ENCODE results near the gene IRF1. TPM values are rescaled to one million over a fixed set of nuclear protein-coding genes. Genes with fewer than 3 reads are reported as not detected.

IRF1 gene
- total RNA-seq, 2 experiments from 2014 or later, result 231 to 239 TPM

- POLR2A ChIA-PET, result interaction anchor here (0.8 to 33.4 kb wide), 14 partner anchors 4 to 262 kb away, joined by 3 to 1155 read pairs (median 38); partner anchors contain the start of gene IRF1
- no peaks in the 10 kb centered on the region for H3K9me3 Mint-ChIP-seq
- peaks cover 39% of the 10 kb centered on the region for H3K36me3 Mint-ChIP-seq (ENCODE audit: low read depth)
- CTCF ChIA-PET, result interaction anchor here (1.0 to 4.5 kb wide), 6 partner anchors 10 to 63 kb away, joined by 4 to 27 read pairs (median 5); no protein-coding TSS in a partner anchor
- no peaks in the 10 kb centered on the region for H3K27me3 Mint-ChIP-seq
- H3K4me3 Mint-ChIP-seq, result no peak overlapping the region
- H3K4me1 Mint-ChIP-seq, result peaks cover 90% of the 10 kb centered on the region
- no peak for DNase-seq
- H3K27ac Mint-ChIP-seq, result peak overlapping the region; percentile 58
Observed at GRCh38 chr5:132476876-132477781, 13.4 kb downstream of the IRF1 start.

- Mint-ChIP-seq H3K27me3 (no peaks in the 10 kb centered on the region), H3K4me1 (peaks cover 92% of the 10 kb centered on the region), H3K4me3 (no peak overlapping the region), H3K36me3 (ENCODE audit: low read depth) (peaks cover 42% of the 10 kb centered on the region), H3K27ac (peak overlapping the region; percentile 58), H3K9me3 (no peaks in the 10 kb centered on the region)
- CTCF ChIA-PET, result interaction anchor here (1.0 to 5.7 kb wide), 2 partner anchors 9 to 50 kb away, joined by 5 to 36 read pairs; no protein-coding TSS in a partner anchor
- no peak for DNase-seq
- POLR2A ChIA-PET, result interaction anchor here (0.8 to 33.4 kb wide), 8 partner anchors 11 to 262 kb away, joined by 3 to 1155 read pairs (median 146); partner anchors contain the start of gene IRF1
Observed at GRCh38 chr5:132475987-132476875, 14.3 kb downstream of the IRF1 start.

GRCh38 chr5:132475497-132475882 is 15.1 kb downstream of the IRF1 start:
- no peak for DNase-seq
- CTCF ChIA-PET, result interaction anchor here (1.1 to 5.7 kb wide), 5 partner anchors 9 to 89 kb away, joined by 3 to 36 read pairs (median 5); partner anchors contain the start of gene IRF1
- H3K4me1 Mint-ChIP-seq, result peaks cover 93% of the 10 kb centered on the region
- no peaks in the 10 kb centered on the region for H3K27me3 Mint-ChIP-seq
- POLR2A ChIA-PET, result interaction anchor here (1.0 to 33.4 kb wide), 6 partner anchors 10 to 62 kb away, joined by 3 to 1155 read pairs (median 380); partner anchors contain the start of gene IRF1
- H3K36me3 Mint-ChIP-seq (ENCODE audit: low read depth), result peaks cover 47% of the 10 kb centered on the region
- no peaks in the 10 kb centered on the region for H3K9me3 Mint-ChIP-seq
- H3K4me3 Mint-ChIP-seq, result no peak overlapping the region
- H3K27ac Mint-ChIP-seq, result peak overlapping the region; percentile 40

- DNase-seq, result no peak
- H3K36me3 Mint-ChIP-seq (ENCODE audit: low read depth), result peaks cover 48% of the 10 kb centered on the region
- ChIA-PET POLR2A (interaction anchor here (1.0 to 33.4 kb wide), 8 partner anchors 10 to 64 kb away, joined by 3 to 1155 read pairs (median 116); partner anchors contain the start of gene IRF1), CTCF (interaction anchor here (1.0 to 5.7 kb wide), 7 partner anchors 9 to 88 kb away, joined by 3 to 36 read pairs (median 5); partner anchors contain the start of gene IRF1)
- no peak overlapping the region for H3K4me3 Mint-ChIP-seq
- peak overlapping the region; percentile 94 for H3K27ac Mint-ChIP-seq
- peaks cover 93% of the 10 kb centered on the region for H3K4me1 Mint-ChIP-seq
- H3K27me3 Mint-ChIP-seq, result no peaks in the 10 kb centered on the region
- H3K9me3 Mint-ChIP-seq, result no peaks in the 10 kb centered on the region
Observed at GRCh38 chr5:132474881-132475496, 15.6 kb downstream of the IRF1 start.

GRCh38 chr5:132474131-132474723 is 16.3 kb downstream of the IRF1 start:
- no peaks in the 10 kb centered on the region for H3K9me3 Mint-ChIP-seq
- no peaks in the 10 kb centered on the region for H3K27me3 Mint-ChIP-seq
- peaks cover 50% of the 10 kb centered on the region for H3K36me3 Mint-ChIP-seq (ENCODE audit: low read depth)
- H3K4me1 Mint-ChIP-seq, result peaks cover 92% of the 10 kb centered on the region
- no peak overlapping the region for H3K4me3 Mint-ChIP-seq
- no peak for DNase-seq
- CTCF ChIA-PET, result interaction anchor here (1.0 to 5.7 kb wide), 10 partner anchors 8 to 88 kb away, joined by 3 to 48 read pairs (median 6); partner anchors contain the start of gene IRF1
- H3K27ac Mint-ChIP-seq, result peak overlapping the region; percentile 94
- POLR2A ChIA-PET, result interaction anchor here (0.9 to 33.4 kb wide), 10 partner anchors 9 to 63 kb away, joined by 3 to 1155 read pairs (median 20); partner anchors contain the start of gene IRF1

GRCh38 chr5:132473668-132474067 is 16.9 kb downstream of the IRF1 start:
- CTCF ChIA-PET, result interaction anchor here (1.0 to 5.7 kb wide), 8 partner anchors 9 to 86 kb away, joined by 5 to 48 read pairs (median 12); partner anchors contain the start of gene IRF1
- H3K36me3 Mint-ChIP-seq (ENCODE audit: low read depth), result peaks cover 53% of the 10 kb centered on the region

GRCh38 chr5:132473019-132473531 is 17.5 kb downstream of the IRF1 start:
- peak overlapping the region; percentile 28 for H3K4me3 Mint-ChIP-seq
- H3K27me3 Mint-ChIP-seq, result no peaks in the 10 kb centered on the region
- POLR2A ChIA-PET, result interaction anchor here (0.9 to 33.4 kb wide), 9 partner anchors 8 to 62 kb away, joined by 3 to 1155 read pairs (median 34); partner anchors contain the start of gene IRF1
- DNase-seq, result peak; percentile 94
- CTCF ChIA-PET, result interaction anchor here (0.7 to 5.7 kb wide), 12 partner anchors 9 to 245 kb away, joined by 3 to 48 read pairs (median 6); partner anchors contain the start of gene IRF1
- no peaks in the 10 kb centered on the region for H3K9me3 Mint-ChIP-seq
- peaks cover 90% of the 10 kb centered on the region for H3K4me1 Mint-ChIP-seq
- peak overlapping the region; percentile 94 for H3K27ac Mint-ChIP-seq
- peaks cover 49% of the 10 kb centered on the region for H3K36me3 Mint-ChIP-seq (ENCODE audit: low read depth)

More at GRCh38 chr5:132473668-132474067, 16.9 kb downstream of the IRF1 start:
- no peaks in the 10 kb centered on the region for H3K27me3 Mint-ChIP-seq
- no peaks in the 10 kb centered on the region for H3K9me3 Mint-ChIP-seq
- POLR2A ChIA-PET, result interaction anchor here (0.9 to 33.4 kb wide), 9 partner anchors 8 to 62 kb away, joined by 3 to 1155 read pairs (median 34); partner anchors contain the start of gene IRF1
- peaks cover 92% of the 10 kb centered on the region for H3K4me1 Mint-ChIP-seq
- peak overlapping the region; percentile 94 for H3K27ac Mint-ChIP-seq
- H3K4me3 Mint-ChIP-seq, result no peak overlapping the region
- no peak for DNase-seq

- no peak for DNase-seq
- POLR2A ChIA-PET, result interaction anchor here (1.1 to 33.4 kb wide), 6 partner anchors 15 to 61 kb away, joined by 5 to 1155 read pairs (median 298); partner anchors contain the start of gene IRF1
- peaks cover 91% of the 10 kb centered on the region for H3K4me1 Mint-ChIP-seq
- peak overlapping the region; percentile 19 for H3K4me3 Mint-ChIP-seq
- H3K36me3 Mint-ChIP-seq (ENCODE audit: low read depth), result peaks cover 49% of the 10 kb centered on the region
- H3K27ac Mint-ChIP-seq, result peak overlapping the region; percentile 89
- H3K9me3 Mint-ChIP-seq, result no peaks in the 10 kb centered on the region
- H3K27me3 Mint-ChIP-seq, result no peaks in the 10 kb centered on the region
- CTCF ChIA-PET, result interaction anchor here (1.1 to 5.7 kb wide), 8 partner anchors 15 to 85 kb away, joined by 3 to 48 read pairs (median 12); partner anchors contain the start of gene IRF1
Observed at GRCh38 chr5:132472431-132472830, 18.1 kb downstream of the IRF1 start.

- no peak for DNase-seq
- Mint-ChIP-seq H3K4me1 (peaks cover 91% of the 10 kb centered on the region), H3K27ac (peak overlapping the region; percentile 89), H3K27me3 (no peaks in the 10 kb centered on the region), H3K36me3 (ENCODE audit: low read depth) (peaks cover 48% of the 10 kb centered on the region), H3K9me3 (no peaks in the 10 kb centered on the region), H3K4me3 (peak overlapping the region; percentile 22)
- CTCF ChIA-PET, result interaction anchor here (1.2 to 5.7 kb wide), 9 partner anchors 15 to 85 kb away, joined by 3 to 48 read pairs (median 10); partner anchors contain the start of gene IRF1
- POLR2A ChIA-PET, result interaction anchor here (1.1 to 33.4 kb wide), 6 partner anchors 15 to 60 kb away, joined by 5 to 1155 read pairs (median 298); partner anchors contain the start of gene IRF1
Observed at GRCh38 chr5:132471944-132472343, 18.6 kb downstream of the IRF1 start.

GRCh38 chr5:132471151-132471907 is 19.2 kb downstream of the IRF1 start:
- Mint-ChIP-seq H3K4me3 (peak overlapping the region; percentile 22), H3K27me3 (no peaks in the 10 kb centered on the region), H3K9me3 (no peaks in the 10 kb centered on the region), H3K4me1 (peaks cover 92% of the 10 kb centered on the region), H3K27ac (peak overlapping the region; percentile 89), H3K36me3 (ENCODE audit: low read depth) (peaks cover 48% of the 10 kb centered on the region)
- ChIA-PET POLR2A (interaction anchor here (0.7 to 33.4 kb wide), 6 partner anchors 14 to 75 kb away, joined by 3 to 1155 read pairs (median 298); partner anchors contain the start of gene IRF1), CTCF (interaction anchor here (0.7 to 5.7 kb wide), 9 partner anchors 8 to 84 kb away, joined by 3 to 48 read pairs (median 7); partner anchors contain the start of gene IRF1)
- peak; percentile 14 for DNase-seq
